ENCODE data around the gene TXNDC5. TPM values are rescaled to one million over a fixed set of nuclear protein-coding genes. Genes with fewer than 3 reads are reported as not detected.

TXNDC5 gene
- total and polyA plus RNA-seq, 2 donors (not counting 3 experiments of a cell fraction or from before 2014, with no cell fraction given): 1,665 to 2,629 TPM

GRCh38 chr6:7881765-7882500 is 28.7 kb downstream of the TXNDC5 start:
- peak; percentile 24 for FAIRE-seq
- POLR2A ChIA-PET: no interaction called here
- no peaks in the 10 kb centered on the region for H3K9me1 ChIP-seq (replicated peaks; ENCODE audit: control insufficient read depth, extremely low read depth, insufficient read depth, low read length)

GRCh38 chr6:7880718-7881107 is 29.9 kb downstream of the TXNDC5 start:
- no peaks in the 10 kb centered on the region for H3K27me3 ChIP-seq (ENCODE audit: control insufficient read depth in 2 of 2, insufficient read depth in 2 of 2, low read length in 2 of 2)
- peaks cover 14% of the 10 kb centered on the region for H3K4me1 ChIP-seq (ENCODE audit: control insufficient read depth, extremely low read depth, insufficient read depth, low read length)
- BruUV-seq (replicated peaks): TSS peak; percentile 50
- H3K9ac ChIP-seq (replicated peaks; ENCODE audit: extremely low read depth, insufficient read depth, low read length): no peak overlapping the region
- H3K9me3 ChIP-seq (replicated peaks; ENCODE audit: control insufficient read depth, insufficient read depth, low read length): no peaks in the 10 kb centered on the region
- peaks cover 3% of the 10 kb centered on the region for H3K79me2 ChIP-seq (ENCODE audit: control insufficient read depth, insufficient read depth, low read length)
- ChIA-PET POLR2A (no interaction called here), CTCF (interaction anchor here (1.0 to 3.9 kb wide), 4 partner anchors 111 to 158 kb away, joined by 4 to 17 read pairs (median 10); no protein-coding TSS in a partner anchor)
- H3K4me2 ChIP-seq (ENCODE audit: insufficient read depth, low read length): no peak overlapping the region
- dilution Hi-C loops (cut with MboI; ENCODE audit: extremely low pct_ligation_motif_present, low sequenced_read_pairs): loop anchor here (25.0 kb wide), 1 partner anchor 132 kb away; no protein-coding TSS in a partner anchor
- no peak for DNase-seq (ENCODE audit: low read depth, low spot score)
- H3K4me3 ChIP-seq (replicated peaks in 1 of 3; ENCODE audit: insufficient read depth in 1 of 3, low read depth in 1 of 3, low read length in 3 of 3): no peak overlapping the region
- peaks cover 65% of the 10 kb centered on the region in 2 experiments for H3K36me3 ChIP-seq (ENCODE audit: control insufficient read depth in 2 of 2, extremely low read depth in 1 of 2, insufficient read depth in 2 of 2, low read length in 2 of 2)
- H2AFZ ChIP-seq (ENCODE audit: low read depth, low read length): no peak overlapping the region
- H4K20me1 ChIP-seq (replicated peaks; ENCODE audit: control insufficient read depth, extremely low read depth, insufficient read depth, low read length): peaks cover 2% of the 10 kb centered on the region
- peak overlapping the region; percentile 7 for H3K27ac ChIP-seq (ENCODE audit: insufficient read depth, low read depth, low read length)
- no peaks in the 10 kb centered on the region for H3K9me1 ChIP-seq (replicated peaks; ENCODE audit: control insufficient read depth, extremely low read depth, insufficient read depth, low read length)
- intact Hi-C loops (cut with micrococcal nuclease): no loop called here
- no peak for FAIRE-seq
- TF ChIP-seq JUN (IDR thresholded peaks at IDR 0.05; ENCODE audit: borderline replicate concordance, insufficient read depth, insufficient read length, low read depth) (no peak), MAX (IDR thresholded peaks at IDR 0.05; ENCODE audit: insufficient read depth, insufficient read length) (no peak), POLR2A (IDR thresholded peaks at IDR 0.05; ENCODE audit: low read depth, low read length) (peak; percentile 71)

More at GRCh38 chr6:7881765-7882500, 28.7 kb downstream of the TXNDC5 start:
- DNase-seq (ENCODE audit: low read depth, low spot score): peak; percentile 72
- Histone ChIP-seq H3K4me2 (ENCODE audit: insufficient read depth, low read length) (no peak overlapping the region), H3K27me3 (ENCODE audit: control insufficient read depth in 2 of 2, insufficient read depth in 2 of 2, low read length in 2 of 2) (no peaks in the 10 kb centered on the region), H3K9ac (replicated peaks; ENCODE audit: extremely low read depth, insufficient read depth, low read length) (no peak overlapping the region), H3K4me1 (ENCODE audit: control insufficient read depth, extremely low read depth, insufficient read depth, low read length) (peaks cover 14% of the 10 kb centered on the region), H2AFZ (ENCODE audit: low read depth, low read length) (no peak overlapping the region), H4K20me1 (replicated peaks; ENCODE audit: control insufficient read depth, extremely low read depth, insufficient read depth, low read length) (peaks cover 2% of the 10 kb centered on the region), H3K79me2 (ENCODE audit: control insufficient read depth, insufficient read depth, low read length) (peaks cover 4% of the 10 kb centered on the region), H3K27ac (ENCODE audit: insufficient read depth, low read depth, low read length) (peak overlapping the region; percentile 39), H3K9me3 (replicated peaks; ENCODE audit: control insufficient read depth, insufficient read depth, low read length) (no peaks in the 10 kb centered on the region), H3K36me3 (ENCODE audit: control insufficient read depth in 2 of 2, extremely low read depth in 1 of 2, insufficient read depth in 2 of 2, low read length in 2 of 2) (peaks cover 73 to 76% of the 10 kb centered on the region in 2 experiments), H3K4me3 (replicated peaks in 1 of 3; ENCODE audit: insufficient read depth in 1 of 3, low read depth in 1 of 3, low read length in 3 of 3) (no peak overlapping the region)
- dilution Hi-C loops (cut with MboI; ENCODE audit: extremely low pct_ligation_motif_present, low sequenced_read_pairs) (loop anchor here (25.0 kb wide), 1 partner anchor 130 kb away; no protein-coding TSS in a partner anchor), intact Hi-C loops (cut with micrococcal nuclease) (no loop called here)
- peak; percentile 69 for TF ChIP-seq POLR2A (IDR thresholded peaks at IDR 0.05; ENCODE audit: low read depth, low read length)
- TF ChIP-seq POLR2AphosphoS5 (IDR thresholded peaks at IDR 0.05; ENCODE audit: insufficient read depth, low read depth, low read length): peak; percentile 57
- no peak for TF ChIP-seq EZH2 (IDR thresholded peaks at IDR 0.05; ENCODE audit: borderline replicate concordance, low read depth, low read length, severe bottlenecking)
- TSS peak; percentile 57 for BruUV-seq (replicated peaks)
- CTCF ChIA-PET: interaction anchor here (0.9 to 1.7 kb wide), 4 partner anchors 111 to 177 kb away, joined by 3 to 4 read pairs (median 4); no protein-coding TSS in a partner anchor

Measured in endothelial cell of umbilical vein (primary cell).